IMR-90 (cell line): Measurements from ENCODE around the gene SH3BP5. TPM values are rescaled to one million over a fixed set of nuclear protein-coding genes. Genes with fewer than 3 reads are reported as not detected.

Experiments used
- ATAC-seq: fragments of 200-7000 bp; cut with Tn5 transposase; 2 replicates; pipeline ENCODE4 v1.9.1; 2020; ENCODE audit warnings: low read depth, mild to moderate bottlenecking, moderate library complexity
- BruUV-seq: library from RNA; stranded (reverse); fragments of 400-500 nt; replicated peaks from 2 replicates; lab custom pipeline; 2021; lab: Mats Ljungman, UMichigan
- CTCF ChIA-PET: fragments of 300-600 bp; formaldehyde crosslinking; extraction: SDS; loops from one replicate; lab custom pipeline; 2021; ENCODE audit warnings: antibody characterized with exemption; lab: Yijun Ruan, JAX
- POLR2A ChIA-PET: fragments of 300-600 bp; sonication (Branson Sonifier 250); formaldehyde crosslinking; loops from one replicate; lab custom pipeline; 2022; ENCODE audit warnings: antibody characterized with exemption; ENCODE audit not compliant: unreplicated experiment; lab: Charles Lee
- DNase-seq: peaks from one replicate; pipeline ENCODE4 v3.0.0; 2013
- H2AFZ ChIP-seq: replicated peaks from 2 replicates; pipeline ENCODE3; 2013; ENCODE audit warnings: low read length, mild to moderate bottlenecking; ENCODE audit not compliant: poor library complexity
- H2AK5ac ChIP-seq: 2 replicates; pipeline ENCODE4 v1.6.1; 2013; ENCODE audit warnings: low read depth, low read length, inconsistent platforms
- H2AK9ac ChIP-seq: replicated peaks from 2 replicates; pipeline ENCODE3; 2013; ENCODE audit warnings: mild to moderate bottlenecking, low read depth, low read length, moderate library complexity; ENCODE audit not compliant: poor library complexity
- H2BK120ac ChIP-seq: 2 replicates; pipeline ENCODE4 v1.6.1; 2013; ENCODE audit warnings: low read depth, low read length, inconsistent platforms
- H2BK15ac ChIP-seq: 3 replicates; pipeline ENCODE4 v1.6.1; 2013; ENCODE audit warnings: low read depth, low read length, inconsistent platforms
- H2BK20ac ChIP-seq: 2 replicates; pipeline ENCODE4 v1.6.1; 2013; ENCODE audit warnings: low read depth, mild to moderate bottlenecking, inconsistent platforms, low read length, moderate library complexity
- H2BK5ac ChIP-seq: 2 replicates; pipeline ENCODE4 v1.6.1; 2013; ENCODE audit warnings: mild to moderate bottlenecking, low read depth, low read length, inconsistent platforms; ENCODE audit not compliant: poor library complexity, severe bottlenecking
- H3K14ac ChIP-seq: replicated peaks from 2 replicates; pipeline ENCODE4 v1.6.1; 2013; ENCODE audit warnings: low read depth, low read length, inconsistent platforms
- H3K18ac ChIP-seq: 2 replicates; pipeline ENCODE4 v1.6.1; 2013; ENCODE audit warnings: low read depth, low read length, control low read depth
- H3K23ac ChIP-seq: 2 replicates; pipeline ENCODE4 v1.6.1; 2013; ENCODE audit warnings: low read depth, low read length, inconsistent platforms
- H3K27ac ChIP-seq: 2 replicates; pipeline ENCODE4 v1.5.1; 2013; ENCODE audit warnings: mild to moderate bottlenecking, control low read depth, low read length; ENCODE audit not compliant: insufficient read depth
- H3K27me3 ChIP-seq: 2 replicates; pipeline ENCODE4 v1.6.1; 2013; ENCODE audit warnings: low read length; ENCODE audit not compliant: control insufficient read depth, insufficient read depth
- H3K36me3 ChIP-seq: 2 replicates; pipeline ENCODE4 v1.6.1; 2013; ENCODE audit warnings: low read length, mixed read lengths; ENCODE audit not compliant: control insufficient read depth, insufficient read depth
- H3K4ac ChIP-seq: 2 replicates; pipeline ENCODE4 v1.6.1; 2013; ENCODE audit warnings: low read depth, low read length, inconsistent platforms
- H3K4me1 ChIP-seq: 2 replicates; pipeline ENCODE4 v1.6.1; 2013; ENCODE audit warnings: low read length, mixed read lengths; ENCODE audit not compliant: control insufficient read depth, insufficient read depth
- H3K4me2 ChIP-seq: 2 replicates; pipeline ENCODE4 v1.6.1; 2013; ENCODE audit warnings: low read depth, mild to moderate bottlenecking, control low read depth, low read length, moderate library complexity
- H3K4me3 ChIP-seq: 2 replicates; pipeline ENCODE4 v1.5.1; 2013; ENCODE audit warnings: low read depth, mild to moderate bottlenecking, control low read depth, low read length, moderate library complexity; ENCODE audit not compliant: insufficient read depth
- H3K56ac ChIP-seq: 2 replicates; pipeline ENCODE4 v1.6.1; 2013; ENCODE audit warnings: low read length, inconsistent platforms; ENCODE audit not compliant: insufficient read depth; ENCODE audit errors: extremely low read depth
- H3K79me1 ChIP-seq, 2 experiments: 2 replicates each; pipeline ENCODE4 v1.6.1; 2013; ENCODE audit warnings: low read length in 2 of 2, inconsistent platforms in 1 of 2, low read depth in 1 of 2
- H3K9ac ChIP-seq: 2 replicates; pipeline ENCODE4 v1.6.1; 2013; ENCODE audit warnings: low read depth, low read length, control low read depth
- H3K9me1 ChIP-seq: 2 replicates; pipeline ENCODE4 v1.6.1; 2013; ENCODE audit warnings: low read length, inconsistent platforms; ENCODE audit not compliant: insufficient read depth
- H3K9me3 ChIP-seq: 2 replicates; pipeline ENCODE4 v1.6.1; 2013; ENCODE audit warnings: low read length; ENCODE audit not compliant: control insufficient read depth, insufficient read depth
- H4K20me1 ChIP-seq: 2 replicates; pipeline ENCODE4 v1.6.1; 2013; ENCODE audit warnings: low read length, inconsistent platforms; ENCODE audit not compliant: insufficient read depth
- H4K5ac ChIP-seq: 2 replicates; pipeline ENCODE4 v1.6.1; 2013; ENCODE audit warnings: mild to moderate bottlenecking, low read depth, low read length, control low read depth
- H4K8ac ChIP-seq, 2 experiments: 2 replicates each; pipeline ENCODE4 v1.6.1; 2013; ENCODE audit warnings: low read depth in 2 of 2, low read length in 2 of 2, control low read depth in 1 of 2, inconsistent platforms in 1 of 2
- H4K91ac ChIP-seq: 2 replicates; pipeline ENCODE4 v1.6.1; 2013; ENCODE audit warnings: low read depth, low read length, inconsistent platforms; ENCODE audit not compliant: insufficient read depth
- BHLHE40 ChIP-seq: fragments of 150-350 bp; IDR thresholded peaks from 2 replicates; pipeline ENCODE4 v1.6.1; 2016; ENCODE audit warnings: mild to moderate bottlenecking, low read depth, low read length
- CEBPB ChIP-seq: IDR thresholded peaks from 2 replicates; pipeline ENCODE4 v1.6.1; 2012; ENCODE audit warnings: low read depth, low read length, improper control_type of control experiment
- CHD1 ChIP-seq: IDR thresholded peaks from 2 replicates; pipeline ENCODE4 v1.6.1; 2012; ENCODE audit warnings: low read depth, low read length, improper control_type of control experiment
- MAFK ChIP-seq: IDR thresholded peaks from 2 replicates; pipeline ENCODE4 v1.6.1; 2012; ENCODE audit warnings: low read depth, low read length, improper control_type of control experiment
- MAZ ChIP-seq: IDR thresholded peaks from 2 replicates; pipeline ENCODE4 v1.6.1; 2012; ENCODE audit warnings: low read depth, mild to moderate bottlenecking, low read length, improper control_type of control experiment, moderate library complexity, borderline replicate concordance
- MXI1 ChIP-seq: IDR thresholded peaks from 2 replicates; pipeline ENCODE4 v1.6.1; 2012; ENCODE audit warnings: low read depth, mild to moderate bottlenecking, low read length, moderate library complexity, borderline replicate concordance
- NFE2L2 ChIP-seq: fragments of 150-350 bp; IDR thresholded peaks from 2 replicates; pipeline ENCODE4 v1.6.1; 2016; ENCODE audit warnings: low read depth, mild to moderate bottlenecking, low read length
- RFX5 ChIP-seq: IDR thresholded peaks from 2 replicates; pipeline ENCODE4 v1.8.0; 2012; ENCODE audit warnings: low read depth, mild to moderate bottlenecking, low read length, moderate library complexity
- SMC3 ChIP-seq: fragments of 150-350 bp; IDR thresholded peaks from 2 replicates; pipeline ENCODE4 v1.6.1; 2016; ENCODE audit warnings: low read depth, mild to moderate bottlenecking, antibody characterized with exemption, low read length, moderate library complexity
- WGBS, 2 experiments: methylation state at CpG; one replicate each; pipeline versions ENCODE4 v1.1.5 to v1.1.7; 2013; ENCODE audit warnings: missing lambda C conversion rate in 2 of 2; ENCODE audit not compliant: insufficient read length in 1 of 2; ENCODE audit errors: extremely low coverage in 2 of 2; 5-methylcytosine and 5-hydroxymethylcytosine counted together
- dilution Hi-C: fragments of 300-500 bp; cut with HindIII; formaldehyde crosslinking; loops from one replicate; pipeline ENCODE4 v1.14.3; 2018; ENCODE audit warnings: low sequenced_read_pairs; ENCODE audit not compliant: unreplicated experiment
- in situ Hi-C: fragments of 300-500 bp; cut with MboI; formaldehyde crosslinking; loops from 3 replicates; pipeline ENCODE4 v1.14.3; 2019; ENCODE audit warnings: low sequenced_read_pairs, inconsistent platforms, mixed read lengths
- intact Hi-C: fragments of 100-400 bp; cut with micrococcal nuclease; formaldehyde crosslinking; loops from 2 replicates; pipeline ENCODE4 v1.10.0; 2022
- polyA plus RNA-seq, 3 experiments: library from polyadenylated mRNA; depleted of rRNA; stranded (reverse); fragments of >200 nt; gene quantifications; 2 replicates each; pipeline ENCODE4 v1.2.3, GENCODE V29; 2012; ENCODE audit warnings: low replicate concordance in 1 of 3
- total RNA-seq: library from RNA; depleted of rRNA; stranded (reverse); fragments of >200 nt; gene quantifications from 2 replicates; pipeline ENCODE4 v1.2.3, GENCODE V29; 2012
- TF ChIP-seq, protein P1 (sequence below): fragments of 150-350 bp; IDR thresholded peaks from 2 replicates; pipeline ENCODE4 v1.6.1; 2017; ENCODE audit warnings: mild to moderate bottlenecking, antibody characterized with exemption, low read length, low read depth
- TF ChIP-seq, protein P2 (sequence below): fragments of 150-350 bp; IDR thresholded peaks from 2 replicates; pipeline ENCODE4 v1.6.1; 2016; ENCODE audit warnings: low read depth, mild to moderate bottlenecking, low read length, moderate library complexity, borderline replicate concordance

The SH3BP5 gene
- total and polyA plus RNA-seq, 2 of the 4 experiments (the other 2 are of a cell fraction), result 14.0 to 23.5 TPM

DNA sequence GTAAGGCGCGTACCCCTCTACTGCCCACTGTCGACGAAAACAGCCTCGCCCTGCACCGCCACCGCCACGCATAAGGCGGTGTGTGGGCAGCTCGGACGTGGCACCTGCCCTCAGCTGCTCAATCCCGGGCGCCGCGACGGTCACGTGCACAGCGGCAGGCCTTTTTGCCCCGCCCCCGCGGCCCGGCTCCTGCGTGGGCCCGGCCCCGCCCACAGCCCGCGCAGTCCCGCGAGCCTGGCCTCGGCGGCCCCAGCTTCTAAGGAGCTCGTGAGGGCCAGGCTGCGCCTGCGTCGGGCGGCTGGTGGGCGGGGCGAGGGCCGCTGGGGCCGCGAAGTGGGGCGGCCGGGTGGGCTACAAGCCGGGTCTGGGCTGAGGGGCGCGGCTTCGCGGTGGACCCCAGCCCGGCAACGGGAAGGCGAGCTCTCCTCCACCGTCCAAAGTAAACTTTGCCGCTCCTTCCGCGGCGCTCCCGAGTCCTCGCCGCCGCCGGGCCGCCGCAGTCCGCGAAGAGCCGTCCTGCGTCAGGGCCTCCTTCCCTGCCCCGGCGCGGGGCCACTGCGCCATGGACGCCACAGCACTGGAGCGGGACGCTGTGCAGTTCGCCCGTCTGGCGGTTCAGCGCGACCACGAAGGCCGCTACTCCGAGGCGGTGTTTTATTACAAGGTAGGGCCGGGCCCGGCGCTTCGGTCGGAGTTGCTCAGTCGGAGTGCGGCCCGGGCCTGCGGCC is 126.3 kb downstream of the SH3BP5 start, which contains the start of gene CAPN7 (continued):
- TF ChIP-seq CEBPB, result no peak
- TF ChIP-seq, protein P1, sequence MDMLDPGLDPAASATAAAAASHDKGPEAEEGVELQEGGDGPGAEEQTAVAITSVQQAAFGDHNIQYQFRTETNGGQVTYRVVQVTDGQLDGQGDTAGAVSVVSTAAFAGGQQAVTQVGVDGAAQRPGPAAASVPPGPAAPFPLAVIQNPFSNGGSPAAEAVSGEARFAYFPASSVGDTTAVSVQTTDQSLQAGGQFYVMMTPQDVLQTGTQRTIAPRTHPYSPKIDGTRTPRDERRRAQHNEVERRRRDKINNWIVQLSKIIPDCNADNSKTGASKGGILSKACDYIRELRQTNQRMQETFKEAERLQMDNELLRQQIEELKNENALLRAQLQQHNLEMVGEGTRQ, result peak; percentile 98

DNA sequence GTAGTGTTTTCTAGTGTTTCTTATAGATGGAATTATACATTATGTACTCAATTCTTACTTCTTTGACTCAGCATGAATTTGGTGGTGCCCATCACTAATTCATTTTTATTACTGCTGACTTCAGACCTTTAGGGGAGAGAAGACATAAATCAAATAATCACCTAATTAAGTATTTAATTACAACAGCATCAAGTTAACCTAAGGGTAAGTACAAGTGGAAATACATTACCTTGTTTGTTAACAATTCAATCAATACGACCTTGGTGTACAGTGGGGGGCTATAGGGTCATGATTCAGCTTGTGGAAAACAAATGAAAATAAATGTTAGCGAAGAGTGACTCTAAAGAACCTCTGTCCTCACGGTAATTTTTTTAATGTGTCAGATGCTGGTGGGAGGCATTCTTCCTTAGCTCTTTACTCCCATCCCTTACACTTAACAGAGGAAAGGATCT is 126.9 kb downstream of the SH3BP5 start:
- H2BK20ac ChIP-seq, result peak overlapping the region; percentile 32; the same call in 1 of the 2 replicates
- intact Hi-C loops (loop anchor here (2.0 to 5.0 kb wide), 2 partner anchors 127 to 281 kb away; partner anchors contain the start of gene SH3BP5), in situ Hi-C loops (loop anchor here (10.0 to 25.0 kb wide), 2 partner anchors 268 to 349 kb away; partner anchors contain the start of gene NR2C2), dilution Hi-C loops (no loop called here)
- H3K9me3 ChIP-seq, result no peaks in the 10 kb centered on the region
- DNase-seq, result no peak
- peak overlapping the region; percentile 44 for H2BK120ac ChIP-seq
- peak overlapping the region; percentile 61 for H3K4ac ChIP-seq
- H4K20me1 ChIP-seq, result peaks cover 25% of the 10 kb centered on the region; the same call in 1 of the 2 replicates
- H3K23ac ChIP-seq, result peak overlapping the region; percentile 46; the same call in 1 of the 2 replicates
- ATAC-seq, result no peak
- peak overlapping the region; percentile 31 for H3K56ac ChIP-seq
- H3K18ac ChIP-seq, result peak overlapping the region; percentile 94
- H2AK5ac ChIP-seq, result no peak overlapping the region
- BruUV-seq, result no TSS peak
- H3K4me3 ChIP-seq, result peak overlapping the region; percentile 92
- peak overlapping the region; percentile 94 for H2AFZ ChIP-seq
- H2BK15ac ChIP-seq, result peak overlapping the region; percentile 40; the same call in 2 of the 3 replicates
- H3K79me1 ChIP-seq, result peaks cover under 1 to 13% of the 10 kb centered on the region in 2 experiments; a peak in 3 of 4 replicates
- WGBS, 2 experiments, result no CpG with 5 or more reads among the region's 3 CpGs
- peak overlapping the region; percentile 83 for H2BK5ac ChIP-seq
- H4K8ac ChIP-seq, result peak overlapping the region; percentile 94 to 95
- POLR2A ChIA-PET, result interaction anchor here (0.6 kb wide), 2 partner anchors 11 to 84 kb away, joined by 4 read pairs; no protein-coding TSS in a partner anchor
- peak overlapping the region; percentile 83 for H3K14ac ChIP-seq
- H3K4me2 ChIP-seq, result peak overlapping the region; percentile 98
- peak overlapping the region; percentile 94 for H3K9ac ChIP-seq
- H4K5ac ChIP-seq, result peak overlapping the region; percentile 94
- H4K91ac ChIP-seq, result peak overlapping the region; percentile 35
- H3K4me1 ChIP-seq, result no peaks in the 10 kb centered on the region
- CTCF ChIA-PET, result interaction anchor here (0.5 to 0.9 kb wide), 2 partner anchors 87 to 175 kb away, joined by 5 read pairs; no protein-coding TSS in a partner anchor
- H2AK9ac ChIP-seq, result peak overlapping the region; percentile 18
- H3K36me3 ChIP-seq, result no peaks in the 10 kb centered on the region; the same call in none of the 2 replicates
- H3K27me3 ChIP-seq, result no peaks in the 10 kb centered on the region; the same call in 1 of the 2 replicates
- no peaks in the 10 kb centered on the region for H3K9me1 ChIP-seq
- H3K27ac ChIP-seq, result peak overlapping the region; percentile 84
- TF ChIP-seq, protein P1, result no peak
- TF ChIP-seq MAZ (no peak), RFX5 (no peak), CEBPB (no peak), BHLHE40 (no peak), MXI1 (no peak), MAFK (no peak), NFE2L2 (no peak), SMC3 (no peak), CHD1 (no peak)
- TF ChIP-seq, protein P2, sequence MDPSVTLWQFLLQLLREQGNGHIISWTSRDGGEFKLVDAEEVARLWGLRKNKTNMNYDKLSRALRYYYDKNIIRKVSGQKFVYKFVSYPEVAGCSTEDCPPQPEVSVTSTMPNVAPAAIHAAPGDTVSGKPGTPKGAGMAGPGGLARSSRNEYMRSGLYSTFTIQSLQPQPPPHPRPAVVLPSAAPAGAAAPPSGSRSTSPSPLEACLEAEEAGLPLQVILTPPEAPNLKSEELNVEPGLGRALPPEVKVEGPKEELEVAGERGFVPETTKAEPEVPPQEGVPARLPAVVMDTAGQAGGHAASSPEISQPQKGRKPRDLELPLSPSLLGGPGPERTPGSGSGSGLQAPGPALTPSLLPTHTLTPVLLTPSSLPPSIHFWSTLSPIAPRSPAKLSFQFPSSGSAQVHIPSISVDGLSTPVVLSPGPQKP, result no peak
